Breast epithelium (tissue), 3 donors: ENCODE results near the gene SMAD6.

ENCODE experiments used
- POLR2A ChIP-seq: fragments of 450-650 bp; IDR thresholded peaks from one replicate; pipeline ENCODE4 v1.6.1; 2016; ENCODE audit warnings: antibody characterized with exemption, mild to moderate bottlenecking, moderate library complexity
- TF ChIP-seq, protein P1 (sequence below), 3 donors: fragments of 450-650 bp; IDR thresholded peaks; one replicate each; pipeline ENCODE4 v1.5.1; 2016 to 2017; ENCODE audit warnings: antibody characterized with exemption in 3 of 3, mild to moderate bottlenecking in 3 of 3, moderate library complexity in 3 of 3

DNA sequence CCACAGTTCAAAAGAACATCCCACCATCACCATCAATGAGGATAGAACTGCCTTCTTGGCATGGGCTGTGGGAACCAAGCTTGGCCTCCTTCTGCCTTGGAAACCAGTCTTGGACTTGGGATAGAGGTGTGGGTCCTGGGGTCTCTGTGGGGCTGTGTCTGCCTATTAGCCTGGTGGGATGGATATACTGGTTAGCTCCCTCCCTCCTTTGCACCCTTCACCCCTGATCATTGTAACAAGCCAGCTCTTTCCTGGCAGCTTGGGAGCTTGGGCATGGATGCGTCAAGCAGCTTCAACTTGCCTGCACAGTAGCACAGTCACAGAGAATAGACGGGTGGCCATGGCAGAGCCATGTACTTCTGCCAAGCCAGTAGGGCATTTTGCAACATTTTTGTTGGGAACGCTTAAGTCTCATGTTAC, 65.2 kb downstream of the SMAD6 start:
- TF ChIP-seq, protein P1, sequence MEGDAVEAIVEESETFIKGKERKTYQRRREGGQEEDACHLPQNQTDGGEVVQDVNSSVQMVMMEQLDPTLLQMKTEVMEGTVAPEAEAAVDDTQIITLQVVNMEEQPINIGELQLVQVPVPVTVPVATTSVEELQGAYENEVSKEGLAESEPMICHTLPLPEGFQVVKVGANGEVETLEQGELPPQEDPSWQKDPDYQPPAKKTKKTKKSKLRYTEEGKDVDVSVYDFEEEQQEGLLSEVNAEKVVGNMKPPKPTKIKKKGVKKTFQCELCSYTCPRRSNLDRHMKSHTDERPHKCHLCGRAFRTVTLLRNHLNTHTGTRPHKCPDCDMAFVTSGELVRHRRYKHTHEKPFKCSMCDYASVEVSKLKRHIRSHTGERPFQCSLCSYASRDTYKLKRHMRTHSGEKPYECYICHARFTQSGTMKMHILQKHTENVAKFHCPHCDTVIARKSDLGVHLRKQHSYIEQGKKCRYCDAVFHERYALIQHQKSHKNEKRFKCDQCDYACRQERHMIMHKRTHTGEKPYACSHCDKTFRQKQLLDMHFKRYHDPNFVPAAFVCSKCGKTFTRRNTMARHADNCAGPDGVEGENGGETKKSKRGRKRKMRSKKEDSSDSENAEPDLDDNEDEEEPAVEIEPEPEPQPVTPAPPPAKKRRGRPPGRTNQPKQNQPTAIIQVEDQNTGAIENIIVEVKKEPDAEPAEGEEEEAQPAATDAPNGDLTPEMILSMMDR (IDR thresholded peaks at IDR 0.05) = no peak
- TF ChIP-seq POLR2A = no peak
